AG10803 (cell line): ENCODE data around the gene MYBPC1.

ENCODE experiments used
- DNase-seq: peaks from one replicate; pipeline ENCODE4 v3.0.0; 2010; ENCODE audit warnings: low read depth
- H3K4me3 ChIP-seq: 2 replicates; pipeline ENCODE4 v1.5.1; 2011; ENCODE audit warnings: mild to moderate bottlenecking, low read length, control low read depth
- TF ChIP-seq, protein P1 (sequence below): conservative IDR thresholded peaks from 2 replicates; pipeline ENCODE4 v1.5.1; 2011; ENCODE audit warnings: mild to moderate bottlenecking, low read length, control low read depth, inconsistent platforms

MYBPC1 gene

DNA sequence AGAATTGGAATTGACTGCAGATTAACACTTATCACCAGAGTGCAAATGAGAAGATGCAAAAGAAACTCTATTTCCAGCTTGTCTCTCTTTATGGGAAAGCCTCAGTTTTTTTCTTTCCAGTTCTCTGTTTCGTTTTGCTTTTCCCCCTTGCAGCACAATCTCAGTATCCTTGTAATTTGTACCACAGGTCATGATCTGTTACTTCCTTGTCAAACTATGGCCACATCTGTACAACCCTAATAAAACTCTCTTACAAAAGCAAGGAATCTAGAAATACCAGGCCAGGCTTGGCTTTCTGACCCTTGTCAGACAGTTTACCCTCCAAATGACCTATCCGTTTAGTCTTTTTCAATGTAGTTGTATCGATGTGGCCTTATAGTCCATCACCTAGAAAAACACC lies 33.9 kb downstream of the MYBPC1 start:
- no peak for DNase-seq
- TF ChIP-seq, protein P1, sequence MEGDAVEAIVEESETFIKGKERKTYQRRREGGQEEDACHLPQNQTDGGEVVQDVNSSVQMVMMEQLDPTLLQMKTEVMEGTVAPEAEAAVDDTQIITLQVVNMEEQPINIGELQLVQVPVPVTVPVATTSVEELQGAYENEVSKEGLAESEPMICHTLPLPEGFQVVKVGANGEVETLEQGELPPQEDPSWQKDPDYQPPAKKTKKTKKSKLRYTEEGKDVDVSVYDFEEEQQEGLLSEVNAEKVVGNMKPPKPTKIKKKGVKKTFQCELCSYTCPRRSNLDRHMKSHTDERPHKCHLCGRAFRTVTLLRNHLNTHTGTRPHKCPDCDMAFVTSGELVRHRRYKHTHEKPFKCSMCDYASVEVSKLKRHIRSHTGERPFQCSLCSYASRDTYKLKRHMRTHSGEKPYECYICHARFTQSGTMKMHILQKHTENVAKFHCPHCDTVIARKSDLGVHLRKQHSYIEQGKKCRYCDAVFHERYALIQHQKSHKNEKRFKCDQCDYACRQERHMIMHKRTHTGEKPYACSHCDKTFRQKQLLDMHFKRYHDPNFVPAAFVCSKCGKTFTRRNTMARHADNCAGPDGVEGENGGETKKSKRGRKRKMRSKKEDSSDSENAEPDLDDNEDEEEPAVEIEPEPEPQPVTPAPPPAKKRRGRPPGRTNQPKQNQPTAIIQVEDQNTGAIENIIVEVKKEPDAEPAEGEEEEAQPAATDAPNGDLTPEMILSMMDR = no peak
- no peak overlapping the region for H3K4me3 ChIP-seq

DNA sequence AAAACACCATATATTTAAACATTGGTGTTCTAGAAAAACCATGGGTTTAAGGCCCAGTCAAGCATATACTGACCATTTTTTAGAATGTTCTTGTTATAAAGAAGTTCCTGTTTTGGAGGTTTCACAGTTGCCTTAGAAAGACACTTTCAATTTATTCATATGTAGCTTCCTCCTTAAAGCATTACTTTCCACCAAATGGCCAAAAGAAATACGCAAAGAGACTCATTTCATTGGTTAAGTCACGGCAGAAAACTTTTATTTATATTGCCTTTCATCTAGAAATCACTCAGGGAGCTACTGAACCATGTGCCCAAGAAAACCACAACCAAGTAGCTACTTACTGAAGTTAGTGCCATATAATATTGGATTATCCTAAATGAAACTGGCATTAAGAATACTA lies 40.0 kb downstream of the MYBPC1 start:
- no peak for DNase-seq
- TF ChIP-seq, protein P1 = no peak
- no peak overlapping the region for H3K4me3 ChIP-seq

DNA sequence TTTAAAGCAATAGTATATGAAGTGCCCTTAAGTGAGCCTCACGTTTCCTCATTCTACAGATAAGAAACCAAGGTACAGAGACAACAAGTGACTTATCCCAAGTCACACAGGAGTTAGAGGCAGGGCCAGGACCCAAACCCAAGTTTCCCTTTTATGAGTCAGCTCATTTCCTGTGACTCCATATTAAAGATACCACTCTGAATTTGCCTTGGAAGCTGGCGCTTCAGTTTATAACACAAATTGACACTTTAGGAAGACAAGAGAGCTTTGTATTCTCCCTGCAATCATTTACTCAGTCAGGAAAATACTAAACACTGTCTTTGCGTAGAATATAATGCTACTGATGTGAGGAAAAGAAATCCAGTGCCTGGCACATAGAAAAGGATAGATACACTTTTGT lies 43.2 kb downstream of the MYBPC1 start:
- TF ChIP-seq, protein P1 = no peak
- DNase-seq = no peak
- no peak overlapping the region for H3K4me3 ChIP-seq

DNA sequence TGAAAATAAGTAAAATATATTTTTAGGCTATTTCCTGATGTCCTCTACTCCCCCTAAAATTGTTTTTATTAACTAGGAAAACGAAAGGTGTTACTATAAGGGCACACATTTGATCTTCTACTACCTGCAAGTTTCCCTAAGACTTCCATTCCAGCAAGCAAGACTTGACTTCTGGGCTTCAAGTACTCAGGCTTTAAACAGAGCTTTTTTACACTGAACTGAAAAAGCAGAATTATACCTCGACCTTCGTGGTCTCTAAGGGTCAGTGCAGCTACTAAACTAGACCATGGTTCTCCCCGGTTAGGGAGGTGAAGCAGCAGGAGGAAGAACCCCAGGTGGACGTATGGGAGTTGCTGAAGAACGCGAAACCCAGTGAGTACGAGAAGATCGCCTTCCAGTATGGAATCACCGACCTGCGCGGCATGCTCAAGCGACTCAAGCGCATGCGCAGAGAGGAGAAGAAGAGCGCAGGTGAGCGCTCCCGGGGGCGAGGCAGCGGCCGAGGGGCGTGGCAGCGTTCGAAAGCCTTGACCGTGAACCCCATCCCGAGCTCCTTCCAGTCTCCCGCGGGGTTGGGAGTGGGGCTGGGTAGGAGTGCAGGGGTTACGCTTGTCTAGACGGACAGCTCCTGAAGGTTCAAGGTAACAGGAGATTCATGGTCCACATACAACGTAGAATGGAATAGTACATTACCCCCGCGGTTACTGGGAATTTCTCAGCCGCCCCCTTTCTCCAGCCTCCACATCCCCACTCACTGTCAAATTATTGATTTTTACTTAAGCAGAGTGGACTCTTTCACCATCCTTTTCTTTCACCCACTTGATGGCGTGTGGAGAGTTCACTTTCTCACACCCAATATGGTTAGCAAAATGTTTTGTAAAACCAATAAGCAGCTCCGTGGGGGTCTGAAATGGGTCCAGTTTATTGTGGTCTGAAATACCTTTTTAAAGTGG lies 47.6 kb downstream of the MYBPC1 start:
- DNase-seq = no peak
- TF ChIP-seq, protein P1 = no peak
- no peak overlapping the region; the same call in 1 of the 2 replicates for H3K4me3 ChIP-seq

DNA sequence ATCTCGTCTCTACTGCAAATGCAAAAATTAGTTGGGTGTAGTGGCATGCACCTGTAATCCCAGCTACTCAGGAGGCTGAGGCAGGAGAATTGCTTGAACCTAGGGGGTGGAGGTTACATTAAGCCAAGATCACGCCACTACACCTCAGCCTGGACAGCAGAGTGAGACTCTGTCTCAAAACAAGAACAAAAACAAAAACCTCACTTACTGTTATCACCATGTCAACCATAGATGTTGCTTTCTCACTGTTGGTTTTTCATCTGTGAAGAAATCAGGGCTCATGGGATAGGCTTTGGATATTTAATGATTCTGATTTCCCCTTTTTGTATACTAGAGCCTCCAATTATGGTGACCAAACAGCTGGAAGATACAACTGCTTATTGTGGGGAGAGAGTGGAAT lies 52.9 kb downstream of the MYBPC1 start:
- no peak for DNase-seq
- no peak overlapping the region for H3K4me3 ChIP-seq
- TF ChIP-seq, protein P1 = no peak

DNA sequence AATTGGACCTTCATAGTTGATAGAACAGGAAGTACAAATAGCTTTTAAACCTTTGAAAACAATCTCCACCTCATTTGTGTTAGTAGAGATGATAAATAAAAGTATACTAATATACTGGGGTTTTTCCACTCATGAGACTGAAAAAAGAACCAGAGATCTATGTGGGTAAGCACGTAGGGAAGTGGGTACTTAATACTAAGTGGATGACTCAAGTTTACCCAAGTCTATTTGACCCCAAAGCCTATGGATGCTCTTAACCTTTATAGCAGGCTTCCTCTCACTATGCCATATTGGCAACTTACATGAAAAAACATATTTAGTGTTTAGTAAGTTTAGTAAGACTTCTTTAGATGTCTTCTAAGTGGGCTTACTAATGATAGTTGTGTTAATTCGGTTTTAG lies 53.4 kb downstream of the MYBPC1 start:
- DNase-seq = no peak
- TF ChIP-seq, protein P1 = no peak
- no peak overlapping the region for H3K4me3 ChIP-seq
